ENCODE measurements around the gene CLSTN3.

The CLSTN3 gene

GRCh38 chr12:7197841-7198240 is 67.7 kb downstream of the CLSTN3 start:
- Histone ChIP-seq H3K27ac (ENCODE audit: low read depth, low read length) (no peak overlapping the region), H3K9me3 (ENCODE audit: insufficient read depth, low read depth, low read length) (peaks cover 9% of the 10 kb centered on the region; the same call in 1 of the 2 replicates), H3K4me3 (ENCODE audit: low read length) (no peak overlapping the region), H3K9ac (ENCODE audit: low read depth, low read length) (no peak overlapping the region), H3K36me3 (ENCODE audit: insufficient read depth, low read length) (peaks cover 65% of the 10 kb centered on the region), H3K27me3 (ENCODE audit: insufficient read depth, low read length) (no peaks in the 10 kb centered on the region), H3K4me1 (ENCODE audit: insufficient read depth, low read length) (no peaks in the 10 kb centered on the region)
- 90% methylated on average over 2 of the region's 2 CpGs for WGBS

- H3K27me3 ChIP-seq (ENCODE audit: insufficient read depth, low read length) = no peaks in the 10 kb centered on the region
- no peak overlapping the region for H3K9ac ChIP-seq (ENCODE audit: low read depth, low read length)
- peaks cover 85% of the 10 kb centered on the region for H3K36me3 ChIP-seq (ENCODE audit: insufficient read depth, low read length)
- H3K4me1 ChIP-seq (ENCODE audit: insufficient read depth, low read length) = no peaks in the 10 kb centered on the region
- H3K9me3 ChIP-seq (ENCODE audit: insufficient read depth, low read depth, low read length) = peaks cover 9% of the 10 kb centered on the region; the same call in 1 of the 2 replicates
- 91% methylated on average over 4 of the region's 4 CpGs for WGBS
- no peak overlapping the region for H3K27ac ChIP-seq (ENCODE audit: low read depth, low read length)
- no peak overlapping the region for H3K4me3 ChIP-seq (ENCODE audit: low read length)
Measured at GRCh38 chr12:7203109-7203508, 72.9 kb downstream of the CLSTN3 start.

DNA sequence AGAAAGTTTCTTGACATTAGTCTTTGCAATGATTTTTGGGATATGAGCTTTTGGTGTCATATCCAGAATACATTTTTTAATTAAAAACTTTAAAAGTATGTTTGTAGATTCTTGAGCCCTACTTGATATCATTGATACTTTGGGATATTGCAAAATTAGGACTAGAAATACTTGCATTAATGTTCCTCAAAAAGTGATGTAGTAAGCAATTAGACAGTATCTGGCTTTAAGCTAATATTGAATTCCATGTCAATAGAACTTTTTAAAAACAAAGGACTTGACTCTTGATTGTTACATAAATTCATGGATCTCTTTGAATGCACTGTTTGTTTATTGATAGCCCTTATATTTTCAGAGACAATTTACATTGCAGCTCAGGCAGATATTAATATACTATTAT is 74.9 kb downstream of the CLSTN3 start:
- Histone ChIP-seq H3K9me3 (ENCODE audit: insufficient read depth, low read depth, low read length) (peaks cover 5% of the 10 kb centered on the region; the same call in 1 of the 2 replicates), H3K27me3 (ENCODE audit: insufficient read depth, low read length) (no peaks in the 10 kb centered on the region), H3K4me1 (ENCODE audit: insufficient read depth, low read length) (no peaks in the 10 kb centered on the region), H3K36me3 (ENCODE audit: insufficient read depth, low read length) (peaks cover 95% of the 10 kb centered on the region), H3K27ac (ENCODE audit: low read depth, low read length) (no peak overlapping the region), H3K4me3 (ENCODE audit: low read length) (no peak overlapping the region), H3K9ac (ENCODE audit: low read depth, low read length) (no peak overlapping the region)

- peaks cover 12% of the 10 kb centered on the region; the same call in 1 of the 2 replicates for H3K9me3 ChIP-seq (ENCODE audit: insufficient read depth, low read depth, low read length)
- H3K4me3 ChIP-seq (ENCODE audit: low read length) = no peak overlapping the region
- H3K27ac ChIP-seq (ENCODE audit: low read depth, low read length) = no peak overlapping the region
- 94% methylated on average over 2 of the region's 3 CpGs for WGBS
- H3K36me3 ChIP-seq (ENCODE audit: insufficient read depth, low read length) = peaks cover 100% of the 10 kb centered on the region
- no peaks in the 10 kb centered on the region for H3K27me3 ChIP-seq (ENCODE audit: insufficient read depth, low read length)
- H3K4me1 ChIP-seq (ENCODE audit: insufficient read depth, low read length) = no peaks in the 10 kb centered on the region
- H3K9ac ChIP-seq (ENCODE audit: low read depth, low read length) = no peak overlapping the region
Measured at GRCh38 chr12:7206691-7207090, 76.5 kb downstream of the CLSTN3 start.

- Histone ChIP-seq H3K36me3 (ENCODE audit: insufficient read depth, low read length) (peaks cover 96% of the 10 kb centered on the region), H3K27me3 (ENCODE audit: insufficient read depth, low read length) (no peaks in the 10 kb centered on the region), H3K9me3 (ENCODE audit: insufficient read depth, low read depth, low read length) (peaks cover 20% of the 10 kb centered on the region), H3K4me1 (ENCODE audit: insufficient read depth, low read length) (no peaks in the 10 kb centered on the region), H3K9ac (ENCODE audit: low read depth, low read length) (no peak overlapping the region), H3K27ac (ENCODE audit: low read depth, low read length) (no peak overlapping the region), H3K4me3 (ENCODE audit: low read length) (no peak overlapping the region)
- WGBS = 95% methylated on average over 10 of the region's 10 CpGs
Measured at GRCh38 chr12:7207866-7208625, 77.9 kb downstream of the CLSTN3 start.
